KOPT-K1 (cell line): ENCODE measurements around the gene LYZL2.
"Not testable (repeated sequence)": the region's sequence is repeated elsewhere in the genome, so short reads cannot be mapped to it uniquely, and the experiment has no call there.

ENCODE experiments used
- H3K27ac ChIP-seq: fragments of 200-600 bp; sonication (generic); 2 replicates; pipeline ENCODE4 v1.5.1; 2016; ENCODE audit warnings: antibody characterized with exemption, mild to moderate bottlenecking, low read depth, low read length; ENCODE audit not compliant: poor library complexity, severe bottlenecking
- H3K36me3 ChIP-seq: fragments of 200-600 bp; sonication (generic); 2 replicates; pipeline ENCODE4 v1.5.1; 2017; ENCODE audit warnings: antibody characterized with exemption, mild to moderate bottlenecking, low read length, moderate library complexity; ENCODE audit not compliant: insufficient read depth
- H3K9me3 ChIP-seq: fragments of 200-600 bp; sonication (generic); 2 replicates; pipeline ENCODE4 v1.5.1; 2017; ENCODE audit warnings: antibody characterized with exemption, low read length, mild to moderate bottlenecking; ENCODE audit not compliant: insufficient read depth, poor library complexity, severe bottlenecking

The LYZL2 gene

DNA sequence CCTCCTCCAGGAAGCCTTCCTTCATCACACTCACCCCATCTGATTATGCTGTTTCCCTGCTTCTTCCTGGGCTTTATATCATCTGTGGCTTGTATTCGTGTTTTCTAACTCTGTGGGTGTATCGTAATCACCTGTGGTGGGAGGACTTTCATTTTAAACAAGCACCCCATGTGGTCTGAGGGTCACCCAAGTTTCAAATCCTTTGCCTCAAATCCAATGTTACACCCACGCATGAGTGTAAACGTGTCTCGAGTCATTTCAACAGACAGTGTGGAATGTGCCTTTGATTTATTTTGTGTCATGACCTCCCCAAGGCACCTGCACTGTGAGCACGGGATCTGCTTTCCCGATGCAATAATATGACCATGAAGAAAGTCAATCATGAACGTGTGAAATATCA is 17.5 kb upstream of the LYZL2 start:
- no peaks in the 10 kb centered on the region for H3K36me3 ChIP-seq
- no peaks in the 10 kb centered on the region for H3K9me3 ChIP-seq
- H3K27ac ChIP-seq, result no peak overlapping the region

DNA sequence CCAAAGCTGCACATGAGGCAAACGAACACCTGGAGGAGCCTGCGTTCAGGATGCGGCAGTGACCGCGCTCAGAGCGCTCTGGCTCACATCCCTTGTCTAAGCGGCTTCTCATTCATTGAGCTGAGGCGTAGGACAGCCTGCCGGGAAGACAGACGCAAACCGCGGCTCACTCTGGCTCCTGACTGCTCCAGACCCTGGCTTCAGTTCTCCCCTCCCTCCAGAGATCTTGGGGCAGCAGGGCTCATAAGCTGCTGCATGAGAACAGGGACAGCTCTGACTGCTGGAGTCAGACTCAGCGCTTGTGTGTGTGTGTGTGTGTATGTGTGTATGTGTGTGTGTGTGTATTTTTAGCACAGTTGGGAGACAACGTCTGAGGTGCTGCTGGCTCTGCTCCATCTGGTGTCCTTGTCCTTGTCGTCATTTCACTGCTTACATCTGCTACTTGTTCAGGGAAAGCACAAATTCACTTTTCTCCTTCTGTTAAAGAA is 15.8 kb upstream of the LYZL2 start:
- no peak overlapping the region for H3K27ac ChIP-seq
- H3K9me3 ChIP-seq, result no peaks in the 10 kb centered on the region
- H3K36me3 ChIP-seq, result no peaks in the 10 kb centered on the region

DNA sequence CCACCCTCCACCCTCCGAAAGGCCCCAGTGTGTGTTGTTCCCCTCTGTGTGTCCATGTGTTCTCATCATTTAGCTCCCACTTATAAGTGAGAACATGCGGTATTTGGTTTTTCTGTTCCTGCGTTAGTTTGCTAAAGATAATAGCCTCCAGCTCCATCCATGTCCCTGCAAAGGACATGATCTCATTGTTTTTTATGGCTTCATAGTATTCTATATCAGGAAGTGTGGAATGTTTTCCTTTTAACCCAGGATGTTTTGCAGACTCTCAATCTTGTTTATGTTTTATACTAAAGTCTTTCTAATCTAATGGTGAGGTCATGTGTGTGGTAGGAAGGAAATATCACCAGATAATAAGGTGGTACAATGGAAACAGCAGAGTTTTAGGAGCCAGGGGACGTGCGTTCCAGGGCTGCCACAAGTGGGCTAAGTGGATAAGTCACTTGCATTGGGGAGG is 14.9 kb upstream of the LYZL2 start:
- not testable (repeated sequence) for H3K27ac ChIP-seq, H3K36me3 ChIP-seq, H3K9me3 ChIP-seq

DNA sequence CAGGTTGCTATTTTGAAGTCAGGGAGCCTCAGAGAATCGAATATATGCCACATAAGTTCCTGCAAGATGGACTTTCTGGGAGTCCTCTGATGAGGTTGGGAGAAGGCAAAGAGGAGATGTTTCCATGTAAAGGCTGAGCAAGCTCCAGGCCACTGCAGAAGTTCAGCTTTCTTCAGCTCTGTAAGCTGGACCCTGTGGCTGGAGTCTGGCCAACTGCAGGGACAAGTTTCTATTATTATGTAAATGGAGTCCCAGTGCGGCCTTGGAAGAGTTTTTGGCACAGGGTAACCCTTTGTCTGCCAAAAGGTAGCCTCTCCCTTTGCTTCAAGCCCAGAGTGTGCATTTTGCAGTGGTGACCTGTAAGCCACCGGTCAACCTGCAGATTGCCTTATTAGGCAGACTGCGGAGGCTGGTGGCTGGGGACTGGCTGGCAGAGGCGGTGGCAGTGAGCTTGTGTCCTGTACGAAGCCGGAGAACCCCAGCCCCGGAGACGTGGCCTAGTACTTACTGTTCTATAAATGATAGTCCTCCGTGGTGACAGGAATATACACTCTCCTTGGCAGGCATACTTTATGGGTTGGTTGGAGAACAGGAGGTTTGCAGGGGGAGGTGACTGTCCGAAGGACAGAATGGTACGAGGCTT is 14.1 kb upstream of the LYZL2 start:
- H3K9me3 ChIP-seq, H3K27ac ChIP-seq, H3K36me3 ChIP-seq: not testable (repeated sequence)

DNA sequence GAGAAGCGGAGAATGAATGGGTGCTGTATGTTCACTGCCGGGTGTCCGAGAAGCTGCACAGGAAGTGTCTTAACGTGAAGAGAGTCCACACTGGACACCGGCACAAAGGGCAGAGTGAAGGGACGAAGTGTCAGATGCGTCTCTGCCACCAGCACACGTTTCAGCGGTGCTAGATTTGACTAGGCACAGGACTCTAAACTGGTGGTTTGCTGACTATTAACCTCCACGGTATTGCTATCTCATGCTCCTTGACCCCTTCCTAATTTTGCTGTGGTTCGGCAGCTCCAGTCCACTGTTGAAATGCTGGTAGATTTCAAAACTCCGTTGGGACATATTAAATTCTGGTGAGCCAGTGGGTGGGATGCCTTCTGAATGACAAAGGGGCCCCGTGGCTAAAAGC is 13.3 kb upstream of the LYZL2 start:
- not testable (repeated sequence) for H3K27ac ChIP-seq, H3K9me3 ChIP-seq, H3K36me3 ChIP-seq

DNA sequence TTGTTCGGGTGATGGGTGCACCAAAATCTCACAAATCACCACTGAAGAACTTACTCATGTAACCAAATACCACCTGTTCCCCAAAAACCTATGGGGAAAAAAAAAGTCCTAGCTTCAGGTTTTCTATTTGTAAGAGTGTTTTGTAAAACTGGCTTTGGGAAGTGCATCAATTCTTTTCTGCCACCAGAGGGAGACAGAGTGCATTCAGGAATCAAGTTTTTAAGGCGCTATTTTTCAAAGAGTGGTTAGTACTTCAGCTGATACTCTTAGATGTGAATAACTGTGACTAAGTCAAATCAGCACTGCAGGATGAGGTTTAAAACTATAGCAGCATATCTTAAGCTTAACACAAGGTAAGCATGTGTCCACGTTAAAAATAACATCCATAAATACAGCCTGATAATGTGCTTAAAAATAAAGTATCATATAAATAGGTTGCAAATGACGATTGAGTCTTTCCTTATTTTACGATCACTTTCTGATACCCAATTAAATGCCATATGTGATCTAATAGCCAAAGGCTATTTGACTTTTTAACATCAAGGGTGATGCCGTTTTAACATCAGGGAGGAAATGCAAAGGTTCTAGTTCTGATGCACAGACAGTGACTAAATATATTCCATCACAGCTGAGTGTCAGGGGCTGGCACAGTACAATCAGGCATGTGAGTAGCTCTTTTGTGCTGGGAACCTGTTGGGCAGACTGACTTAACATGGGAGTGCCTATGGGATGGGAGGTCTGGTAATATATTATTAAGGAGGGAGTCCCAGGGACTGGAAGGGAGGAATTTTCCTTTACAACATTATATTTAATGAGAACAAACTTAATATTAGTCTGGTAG is 10.6 kb upstream of the LYZL2 start:
- Histone ChIP-seq H3K9me3 (no peaks in the 10 kb centered on the region), H3K27ac (no peak overlapping the region), H3K36me3 (no peaks in the 10 kb centered on the region)

DNA sequence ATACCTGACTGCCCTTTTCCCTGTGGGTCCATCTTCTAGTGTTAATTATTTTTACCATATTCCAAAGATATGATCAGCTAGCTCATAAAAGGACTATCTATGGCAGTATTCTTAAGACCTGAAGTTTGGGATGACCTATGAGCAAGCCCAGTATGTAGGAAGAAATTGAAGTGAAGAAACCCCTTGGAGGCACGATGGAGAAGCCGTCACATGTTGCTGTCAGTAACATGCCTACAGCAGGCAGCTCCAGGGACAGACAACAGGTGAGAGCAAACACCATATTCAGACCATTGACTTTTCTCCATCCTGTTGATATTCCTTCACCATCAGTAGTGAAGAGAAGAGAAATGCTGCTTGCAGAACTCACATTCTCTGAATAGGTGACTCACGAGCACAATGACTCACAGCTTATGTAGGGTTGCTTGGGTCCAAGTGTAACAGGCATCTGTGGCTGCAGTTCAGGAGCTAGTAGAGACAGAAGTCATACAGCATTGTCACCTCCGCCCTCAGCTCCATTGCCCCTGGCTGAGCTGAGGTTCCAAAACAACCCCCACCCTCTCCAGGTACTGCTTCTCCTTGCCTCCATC is 8.4 kb upstream of the LYZL2 start:
- Histone ChIP-seq H3K27ac (no peak overlapping the region), H3K36me3 (no peaks in the 10 kb centered on the region), H3K9me3 (no peaks in the 10 kb centered on the region)

GRCh38 chr10:30631188-30631587 is 1.6 kb upstream of the LYZL2 start:
- H3K9me3 ChIP-seq, result no peaks in the 10 kb centered on the region
- H3K27ac ChIP-seq, result no peak overlapping the region
- no peaks in the 10 kb centered on the region for H3K36me3 ChIP-seq

DNA sequence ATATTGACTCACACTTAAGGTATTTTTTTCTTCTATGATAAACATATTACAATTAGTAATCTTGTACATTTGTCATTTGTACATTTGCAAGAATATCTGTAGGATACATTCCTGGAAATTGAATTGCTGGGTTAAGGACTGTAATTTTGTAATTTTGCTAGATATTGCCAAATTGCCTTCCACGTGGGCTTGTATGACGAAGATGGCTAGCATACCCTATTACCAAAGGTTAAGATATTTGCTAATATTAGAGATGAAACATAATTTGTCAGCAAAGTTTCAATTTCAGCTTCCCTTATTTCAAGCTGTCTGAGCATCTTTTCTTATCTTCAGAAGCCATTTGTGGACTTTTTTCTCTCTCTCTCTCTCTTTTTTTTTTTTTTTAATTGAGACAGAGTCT is 1.0 kb upstream of the LYZL2 start:
- H3K9me3 ChIP-seq, result no peaks in the 10 kb centered on the region
- H3K27ac ChIP-seq, result no peak overlapping the region
- H3K36me3 ChIP-seq, result no peaks in the 10 kb centered on the region

DNA sequence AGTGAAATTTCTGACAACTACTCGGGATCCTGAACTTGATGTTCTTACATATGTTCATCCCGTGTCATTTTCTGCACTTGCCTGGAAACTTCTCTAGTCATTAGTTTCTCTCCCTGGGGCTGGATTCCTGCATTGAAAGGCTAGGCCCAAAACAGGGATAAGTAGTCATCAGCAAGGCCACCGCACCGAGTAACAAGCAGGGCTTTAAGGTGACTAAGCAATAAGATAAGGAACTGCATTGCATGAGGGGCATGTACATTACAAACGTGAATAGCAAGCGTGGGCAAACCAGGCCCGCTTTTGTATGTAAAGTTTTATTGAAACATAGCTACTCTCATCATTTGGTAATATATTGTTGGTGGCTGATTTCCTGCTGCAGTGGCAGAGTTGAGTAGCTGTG is 977 bp downstream of the LYZL2 start:
- not testable (repeated sequence) for H3K9me3 ChIP-seq, H3K27ac ChIP-seq, H3K36me3 ChIP-seq

- H3K9me3 ChIP-seq, H3K36me3 ChIP-seq, H3K27ac ChIP-seq: not testable (repeated sequence)
Measured at GRCh38 chr10:30626837-30627236, 2.7 kb downstream of the LYZL2 start.

- not testable (repeated sequence) for H3K36me3 ChIP-seq
Measured at GRCh38 chr10:30626196-30626595, 3.4 kb downstream of the LYZL2 start.

GRCh38 chr10:30625080-30625479 is 4.5 kb downstream of the LYZL2 start:
- H3K27ac ChIP-seq, result no peak overlapping the region
- H3K36me3 ChIP-seq, result no peaks in the 10 kb centered on the region
- no peaks in the 10 kb centered on the region for H3K9me3 ChIP-seq

More at GRCh38 chr10:30626196-30626595, 3.4 kb downstream of the LYZL2 start:
- H3K27ac ChIP-seq, H3K9me3 ChIP-seq: not testable (repeated sequence)

DNA sequence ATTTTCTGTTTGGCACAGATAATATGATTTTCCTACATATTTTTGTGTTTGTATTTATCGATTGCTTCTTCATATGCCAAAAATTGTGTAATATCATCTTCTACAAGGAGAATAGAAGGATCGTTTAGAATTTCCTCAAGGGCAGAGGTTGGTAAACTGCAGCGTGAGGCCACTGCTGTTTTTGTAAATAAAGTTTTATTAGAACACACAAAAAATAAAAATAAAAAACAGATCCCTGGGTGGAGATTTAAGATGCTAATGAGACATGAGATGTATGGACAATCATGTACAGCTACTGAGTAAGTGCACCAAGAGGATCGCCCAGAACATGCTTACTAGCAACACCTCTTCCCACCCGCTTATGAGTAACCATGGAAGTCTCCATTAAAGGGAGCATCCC is 9.6 kb downstream of the LYZL2 start:
- no peaks in the 10 kb centered on the region for H3K9me3 ChIP-seq
- no peak overlapping the region for H3K27ac ChIP-seq
- no peaks in the 10 kb centered on the region for H3K36me3 ChIP-seq

GRCh38 chr10:30617070-30617469 is 12.5 kb downstream of the LYZL2 start:
- no peaks in the 10 kb centered on the region for H3K9me3 ChIP-seq
- H3K27ac ChIP-seq, result no peak overlapping the region
- H3K36me3 ChIP-seq, result no peaks in the 10 kb centered on the region
